Measurements from ENCODE around the gene CPA4.
"Not testable (repeated sequence)": the region's sequence is repeated elsewhere in the genome, so short reads cannot be mapped to it uniquely, and the experiment has no call there.

Gene CPA4

DNA sequence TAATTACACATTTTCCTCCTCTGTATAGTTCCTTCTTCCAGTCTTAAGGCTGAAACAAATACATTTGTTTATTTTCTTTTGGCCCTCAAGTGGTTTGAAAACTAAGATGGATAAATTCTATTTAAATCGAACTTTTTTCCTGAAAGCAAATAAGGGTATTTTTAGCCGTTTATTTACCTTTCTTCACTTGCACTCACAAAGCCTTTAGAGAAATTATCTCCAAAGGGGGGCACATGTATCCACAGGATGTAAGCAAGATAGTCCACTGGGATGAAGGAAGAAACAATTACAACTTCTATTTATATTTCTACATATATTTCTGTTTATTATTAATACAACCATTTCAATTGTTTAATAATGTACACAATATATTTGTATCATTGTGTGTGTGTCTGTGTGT, 10.2 kb downstream of the CPA4 start:
- DNase-seq (ENCODE audit: low read depth in 2 of 2) = no peak

DNA sequence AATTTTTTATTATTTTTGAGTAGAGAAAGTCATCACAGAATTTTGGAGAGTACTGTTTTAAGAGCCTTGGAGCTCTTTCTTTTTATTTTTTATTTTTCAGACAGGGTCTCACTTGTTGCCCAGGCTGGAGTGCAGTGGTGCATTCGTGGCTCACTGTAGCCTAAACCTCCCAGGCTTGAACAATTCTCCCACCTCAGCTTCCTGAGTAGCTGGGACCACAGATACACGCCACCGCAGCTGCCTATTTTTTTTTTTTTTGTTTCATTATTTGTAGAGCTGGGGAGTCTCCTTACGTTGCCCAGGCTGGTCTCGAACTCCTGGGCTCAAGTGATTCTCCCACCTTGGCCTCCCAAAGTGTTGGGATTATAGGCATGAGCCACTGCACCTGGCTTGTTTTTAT, 10.6 kb downstream of the CPA4 start:
- DNase-seq (ENCODE audit: low read depth in 2 of 2) = no peak

DNA sequence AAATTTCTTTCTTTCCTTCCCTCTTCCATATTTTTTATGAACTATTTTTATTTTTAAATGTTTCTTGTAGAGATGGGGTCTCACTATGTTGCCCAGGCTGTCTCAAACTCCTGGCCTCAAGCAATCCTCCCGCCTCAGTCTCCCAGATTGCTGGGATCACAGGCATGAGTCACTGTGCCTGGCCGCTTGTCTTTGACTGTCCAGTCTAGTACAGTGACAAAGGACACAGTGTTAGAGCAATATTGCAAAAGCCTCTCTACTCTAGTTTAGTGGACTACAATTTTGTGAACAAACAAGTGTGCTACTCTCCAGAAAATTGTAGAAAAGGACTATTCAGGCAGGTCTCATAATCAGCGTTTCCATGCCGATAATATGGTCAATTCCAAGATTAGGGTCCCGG, 11.0 kb downstream of the CPA4 start:
- DNase-seq (ENCODE audit: low read depth in 2 of 2) = no peak

DNA sequence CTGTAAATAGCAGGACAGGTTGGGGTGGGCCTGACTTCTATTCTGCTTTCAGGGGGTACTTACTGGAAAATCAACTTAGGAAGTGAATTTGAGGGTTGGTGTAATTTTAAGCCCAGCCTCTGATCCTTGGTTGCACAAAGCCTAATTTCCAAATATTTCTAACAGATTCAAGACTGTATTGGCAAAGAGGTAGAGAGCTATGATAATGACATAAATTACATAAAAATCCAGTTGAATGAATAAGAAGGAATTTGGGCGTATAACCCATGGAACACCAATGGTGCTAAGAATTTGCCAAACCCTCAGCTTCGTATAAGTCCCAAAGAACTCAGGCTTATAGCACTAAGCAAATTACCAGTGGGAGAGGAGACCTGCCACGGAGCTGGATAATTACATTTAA, 11.9 kb downstream of the CPA4 start:
- DNase-seq (ENCODE audit: low read depth in 2 of 2) = no peak

DNA sequence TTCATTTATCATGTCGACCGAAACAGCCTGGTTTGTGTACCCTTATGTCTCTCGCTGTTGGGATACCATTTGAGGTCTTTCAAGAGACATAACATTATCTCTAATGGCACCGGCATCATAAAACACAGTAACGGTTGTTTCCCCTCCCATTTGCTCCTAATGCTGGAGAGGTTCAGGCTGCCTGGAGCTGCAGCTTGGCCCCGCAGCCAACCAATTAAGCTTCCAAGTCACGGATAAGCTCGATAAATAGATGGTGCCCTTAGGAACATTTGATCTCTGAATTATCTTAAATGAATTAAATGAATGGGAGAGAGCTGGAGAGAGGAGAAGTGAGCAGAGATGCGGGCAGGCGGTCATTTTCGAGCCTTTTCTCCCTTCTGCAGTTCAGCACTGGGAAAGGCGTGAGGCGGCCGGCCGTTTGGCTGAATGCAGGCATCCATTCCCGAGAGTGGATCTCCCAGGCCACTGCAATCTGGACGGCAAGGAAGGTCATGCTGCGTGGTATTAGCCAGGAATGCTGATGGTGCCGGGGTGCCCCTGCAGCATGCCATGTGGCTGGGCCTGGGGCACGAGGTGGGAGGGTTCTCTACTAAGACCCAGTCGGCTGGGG, 12.6 kb downstream of the CPA4 start:
- DNase-seq (ENCODE audit: low read depth in 2 of 2) = no peak

DNA sequence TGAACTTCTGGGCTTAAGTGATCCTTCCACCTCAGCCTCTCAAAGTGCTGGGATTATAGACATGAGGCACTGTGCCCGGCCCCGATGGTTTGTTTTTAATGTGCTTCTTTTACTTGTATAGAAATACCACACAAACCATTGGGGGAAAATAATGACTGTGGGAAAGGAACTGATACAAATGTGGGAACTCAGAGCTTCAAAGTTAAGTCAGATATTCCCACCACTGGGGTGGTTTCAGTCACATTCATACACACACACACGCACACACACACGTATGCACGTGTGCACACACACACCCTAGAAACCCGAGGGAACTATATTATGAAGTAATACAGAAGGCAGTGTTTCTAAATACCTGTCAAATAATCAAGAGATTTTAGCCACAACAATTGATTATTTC, 17.0 kb downstream of the CPA4 start:
- no peak for DNase-seq (ENCODE audit: low read depth in 2 of 2)

DNA sequence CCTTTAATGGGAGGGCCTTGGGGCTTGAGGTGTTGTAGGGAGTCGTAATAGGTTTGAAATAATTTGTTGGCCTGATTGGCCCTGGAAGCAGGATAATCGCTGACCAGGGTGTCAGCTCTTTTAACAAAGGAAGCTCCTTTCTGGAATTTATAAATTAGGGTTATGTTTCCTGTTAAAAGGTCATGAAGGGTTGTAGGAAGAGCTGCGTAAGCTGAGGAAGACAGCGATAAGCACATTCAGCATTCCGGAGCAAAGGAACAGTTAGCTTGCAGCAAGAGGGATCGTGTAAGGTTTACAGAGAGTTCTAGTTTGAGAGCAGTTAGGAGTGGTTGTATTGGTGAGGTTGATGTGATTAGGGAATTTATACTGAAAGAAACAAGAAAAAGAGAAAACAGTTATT, 21.3 kb downstream of the CPA4 start:
- no peak for DNase-seq (ENCODE audit: low read depth in 2 of 2)

DNA sequence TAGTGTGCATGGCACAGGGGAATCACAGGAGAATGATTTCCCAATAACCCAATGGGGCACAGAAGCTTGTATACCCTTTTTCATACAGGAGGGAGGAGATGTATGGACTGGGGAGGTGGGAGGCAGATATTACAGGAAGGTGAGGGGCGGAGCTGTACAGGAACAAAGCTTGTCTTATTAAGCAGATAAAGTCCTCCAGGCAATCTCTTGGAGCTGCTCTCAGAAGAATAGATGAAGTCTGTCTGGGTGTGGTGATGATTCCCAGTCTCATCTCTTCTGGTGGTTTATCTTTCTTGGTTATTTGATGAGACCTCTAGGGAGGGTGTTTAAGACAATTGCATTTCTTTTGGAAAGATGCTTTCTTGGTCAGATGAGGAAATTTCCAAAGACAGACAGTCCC, 26.6 kb downstream of the CPA4 start:
- no peak for DNase-seq (ENCODE audit: low read depth in 2 of 2)

DNA sequence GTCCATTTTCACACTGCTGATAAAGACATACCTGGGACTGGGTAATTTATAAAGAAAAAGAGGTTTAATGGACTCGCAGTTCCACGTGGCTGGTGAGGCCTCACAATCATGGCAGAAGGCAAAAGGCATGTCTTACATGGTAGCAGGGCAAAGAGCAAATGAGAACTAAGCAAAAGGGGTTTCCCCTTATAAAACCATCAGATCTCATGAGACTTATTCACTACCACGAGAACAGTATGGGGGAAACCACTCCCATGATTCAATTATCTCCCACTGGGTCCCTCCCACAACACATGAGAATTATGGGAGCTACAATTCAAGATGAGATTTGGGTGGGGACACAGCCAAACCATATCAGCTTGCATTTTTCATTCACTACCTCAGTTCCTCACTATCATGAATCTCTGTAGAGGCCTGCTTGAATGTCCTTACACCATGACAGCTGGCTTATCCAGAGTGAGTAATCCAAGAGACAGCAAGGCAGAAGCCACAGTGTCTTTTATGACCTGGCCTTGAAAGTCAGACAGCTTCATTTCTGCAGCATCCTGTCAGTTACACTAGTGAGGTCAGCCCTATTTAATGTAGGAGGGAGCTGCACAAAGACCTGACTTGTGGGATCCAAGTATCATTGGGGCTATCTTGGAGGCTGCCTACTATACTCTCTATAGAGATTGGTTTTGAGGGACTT, 28.7 kb downstream of the CPA4 start:
- DNase-seq (ENCODE audit: low read depth in 2 of 2) = not testable (repeated sequence)

DNA sequence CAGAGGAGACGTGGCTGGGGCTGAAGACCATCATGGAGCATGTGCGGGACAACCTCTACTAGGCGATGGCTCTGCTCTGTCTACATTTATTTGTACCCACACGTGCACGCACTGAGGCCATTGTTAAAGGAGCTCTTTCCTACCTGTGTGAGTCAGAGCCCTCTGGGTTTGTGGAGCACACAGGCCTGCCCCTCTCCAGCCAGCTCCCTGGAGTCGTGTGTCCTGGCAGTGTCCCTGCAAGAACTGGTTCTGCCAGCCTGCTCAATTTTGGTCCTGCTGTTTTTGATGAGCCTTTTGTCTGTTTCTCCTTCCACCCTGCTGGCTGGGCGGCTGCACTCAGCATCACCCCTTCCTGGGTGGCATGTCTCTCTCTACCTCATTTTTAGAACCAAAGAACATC, 29.7 kb downstream of the CPA4 start:
- DNase-seq (ENCODE audit: low read depth in 2 of 2) = no peak

DNA sequence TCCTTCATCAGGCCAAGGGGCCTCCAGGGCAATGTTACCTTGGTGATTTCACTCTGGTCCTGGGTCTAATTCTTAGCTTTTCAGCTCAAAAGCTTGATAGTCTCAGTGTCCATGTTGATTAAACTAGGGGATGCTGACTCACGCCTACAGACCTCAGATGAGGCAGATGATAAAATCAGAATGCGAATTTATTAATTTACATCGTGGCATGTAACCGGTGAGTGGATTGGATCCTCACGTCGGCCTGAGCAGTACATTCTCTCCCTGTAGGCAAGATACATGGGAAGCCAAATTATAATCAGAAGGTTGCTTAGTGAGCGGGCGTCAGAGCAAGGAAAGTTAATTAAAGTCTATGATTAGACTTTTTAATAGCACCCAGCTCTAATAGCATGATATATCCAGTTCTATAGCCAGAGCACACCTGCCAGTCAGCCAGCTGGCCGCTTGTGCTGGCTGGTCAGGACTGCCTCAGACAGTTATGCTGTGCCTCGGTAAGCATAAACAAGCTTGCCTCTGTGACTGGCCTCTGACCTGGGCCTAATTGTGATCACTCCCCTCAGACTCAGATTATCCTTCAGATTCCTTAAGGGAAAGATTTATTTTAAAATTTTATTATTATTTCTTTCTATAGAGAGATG, 31.5 kb downstream of the CPA4 start:
- no peak for DNase-seq (ENCODE audit: low read depth in 2 of 2)

DNA sequence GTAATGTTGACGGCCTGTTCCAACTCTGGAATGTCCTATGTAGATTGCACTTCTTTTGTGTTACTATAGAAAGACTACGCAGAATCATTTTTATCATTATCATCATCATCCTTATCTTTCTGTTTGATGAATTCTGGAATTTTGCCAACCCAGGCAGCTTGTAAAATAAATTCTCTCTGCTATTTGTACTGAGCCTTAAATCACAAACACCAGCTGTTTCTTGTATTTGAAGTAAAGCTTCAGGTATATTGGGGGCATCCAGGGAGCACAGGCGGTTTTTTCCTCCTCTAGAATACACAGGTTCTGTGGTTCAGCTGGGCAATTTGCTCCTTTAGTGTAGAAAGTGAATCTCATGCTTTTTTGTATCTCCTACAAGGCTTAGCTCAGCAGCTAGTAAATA, 36.7 kb downstream of the CPA4 start:
- DNase-seq (ENCODE audit: low read depth in 2 of 2) = no peak

DNA sequence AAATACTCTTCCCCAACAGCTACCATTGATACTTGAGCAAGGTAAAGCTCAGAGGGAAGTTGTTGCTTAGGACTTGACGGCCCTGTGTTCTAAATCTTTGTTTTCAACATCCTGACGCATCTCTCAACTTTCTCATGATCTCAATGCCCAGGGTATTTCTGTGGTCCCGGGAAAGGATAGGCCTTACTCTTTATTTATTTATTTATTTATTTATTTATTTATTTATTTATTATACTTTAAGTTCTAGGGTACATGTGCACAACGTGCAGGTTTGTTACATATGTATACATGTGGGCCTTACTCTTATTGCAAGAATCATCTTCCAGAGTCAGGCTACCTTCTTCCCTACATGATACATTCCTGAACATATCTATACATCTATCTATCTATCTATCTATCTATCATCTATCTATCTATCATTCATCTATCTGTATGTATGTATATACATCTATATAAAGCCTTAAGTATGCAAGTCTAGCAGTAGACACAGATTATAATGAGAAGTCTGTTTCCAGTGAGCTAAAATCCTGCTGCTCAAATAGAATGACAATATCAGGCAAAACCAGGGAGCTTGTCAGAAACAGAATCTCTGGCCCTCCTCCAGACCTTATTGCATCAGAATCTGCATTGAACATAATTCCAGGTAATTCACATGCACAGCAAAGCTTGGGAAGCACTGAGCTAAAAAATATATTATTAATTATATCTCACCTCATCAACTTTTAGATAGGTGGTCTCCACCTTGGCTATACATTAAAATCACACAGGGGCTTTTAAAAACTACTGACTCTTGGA, 39.5 kb downstream of the CPA4 start:
- DNase-seq (ENCODE audit: low read depth in 2 of 2) = no peak

DNA sequence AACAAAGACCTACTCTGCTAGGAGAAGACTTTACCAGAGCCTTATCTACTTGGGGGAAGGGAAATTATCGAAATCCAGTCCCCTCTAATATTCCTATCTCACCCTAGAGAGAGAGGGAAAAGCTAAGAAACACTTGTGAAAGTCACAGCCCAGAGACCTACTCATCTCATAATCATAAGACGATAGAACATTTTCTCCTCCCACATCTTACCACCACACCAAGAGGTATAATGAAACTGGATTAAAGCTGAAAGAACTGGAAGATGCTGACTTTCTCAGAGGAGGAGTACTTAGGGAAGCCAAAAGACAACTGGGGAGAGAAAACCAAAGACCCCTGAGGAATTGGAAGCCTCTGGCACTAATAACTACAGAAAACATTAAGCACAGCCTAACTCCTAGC, 40.9 kb downstream of the CPA4 start:
- DNase-seq (ENCODE audit: low read depth in 2 of 2) = no peak

DNA sequence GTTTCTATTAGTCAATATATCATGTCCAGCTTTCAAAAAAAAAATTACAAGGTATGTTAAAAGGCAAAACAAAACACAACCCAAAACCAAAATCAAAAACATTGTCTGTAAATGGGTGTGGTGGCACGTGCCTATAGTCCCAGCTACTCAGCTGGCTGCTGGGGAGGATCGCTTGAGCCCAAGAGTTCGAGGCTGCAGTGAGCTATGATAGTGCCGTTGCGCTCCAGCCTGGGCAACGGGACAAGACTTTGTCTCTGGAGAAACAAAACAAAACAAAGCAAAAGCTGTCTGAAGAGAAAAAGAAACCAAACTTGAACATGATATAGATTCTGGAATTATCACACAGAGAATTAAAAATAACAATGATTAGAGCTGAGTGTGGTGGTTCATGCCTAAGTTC, 41.3 kb downstream of the CPA4 start:
- DNase-seq (ENCODE audit: low read depth in 2 of 2) = no peak

DNA sequence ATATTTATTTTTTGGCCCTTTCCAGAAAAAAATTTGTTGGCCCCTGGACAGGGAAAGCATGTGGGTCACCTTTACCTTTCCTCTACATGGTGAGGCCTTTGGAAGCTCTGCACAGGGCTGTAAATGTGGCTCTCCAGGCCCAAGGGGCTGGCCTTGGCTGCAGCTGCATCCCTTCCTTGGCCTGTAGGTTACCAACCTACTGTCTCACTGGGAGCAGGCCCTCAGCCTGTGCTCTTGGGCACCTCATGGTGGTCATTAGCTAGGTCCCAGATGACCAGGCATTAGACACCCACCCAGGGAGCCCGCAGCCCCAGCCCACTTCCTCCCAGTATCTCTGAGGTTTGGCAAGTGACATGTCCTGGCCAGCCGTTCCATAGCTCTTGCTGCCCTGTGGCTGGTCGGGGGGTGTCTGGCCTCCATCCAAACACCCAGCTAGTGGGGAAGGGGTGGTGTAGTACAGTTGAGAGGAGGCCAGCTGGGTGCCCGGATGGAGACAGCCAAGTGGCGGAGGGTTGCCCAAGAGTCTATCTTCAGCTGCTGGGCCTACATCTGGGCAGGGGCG, 44.5 kb downstream of the CPA4 start:
- no peak for DNase-seq (ENCODE audit: low read depth in 2 of 2)

DNA sequence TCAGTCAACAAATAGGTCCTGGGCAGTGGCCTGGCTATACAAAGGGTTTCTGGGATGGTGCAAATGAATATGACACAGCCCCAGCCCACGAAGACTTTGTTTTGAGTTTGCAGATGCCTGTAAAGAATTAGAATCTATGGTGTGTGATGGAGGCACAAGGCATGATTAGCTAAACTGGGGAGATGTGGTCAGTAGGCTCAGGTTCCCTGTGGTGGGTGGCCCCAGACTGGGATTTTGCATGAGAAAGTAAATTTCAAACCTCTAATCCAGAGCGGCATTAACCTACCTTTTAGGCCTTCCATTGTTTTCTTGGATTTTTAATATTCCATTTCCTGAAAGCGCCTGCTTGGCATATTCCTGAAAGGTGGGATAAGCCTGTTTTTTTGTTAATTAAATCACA, 45.3 kb downstream of the CPA4 start:
- no peak for DNase-seq (ENCODE audit: low read depth in 2 of 2)

DNA sequence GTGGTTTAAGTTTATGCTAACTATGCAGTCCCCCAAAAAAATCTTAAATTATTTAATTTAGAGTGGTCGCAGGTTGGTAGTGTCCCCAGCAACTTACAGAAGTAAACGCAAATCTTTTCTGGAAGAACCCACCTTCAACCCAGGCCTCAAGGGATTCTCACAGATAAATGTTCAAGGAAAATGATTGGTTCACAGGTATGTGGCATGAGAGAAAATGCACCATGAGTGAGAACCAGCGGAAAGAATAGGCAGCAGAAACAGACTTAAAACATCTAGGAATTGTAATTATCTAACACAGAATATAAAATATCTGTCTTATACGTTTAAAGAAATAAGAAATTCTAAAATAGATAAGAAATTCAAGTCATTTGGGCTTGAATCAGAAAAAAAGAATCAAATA, 48.9 kb downstream of the CPA4 start:
- no peak for DNase-seq (ENCODE audit: low read depth in 2 of 2)

DNA sequence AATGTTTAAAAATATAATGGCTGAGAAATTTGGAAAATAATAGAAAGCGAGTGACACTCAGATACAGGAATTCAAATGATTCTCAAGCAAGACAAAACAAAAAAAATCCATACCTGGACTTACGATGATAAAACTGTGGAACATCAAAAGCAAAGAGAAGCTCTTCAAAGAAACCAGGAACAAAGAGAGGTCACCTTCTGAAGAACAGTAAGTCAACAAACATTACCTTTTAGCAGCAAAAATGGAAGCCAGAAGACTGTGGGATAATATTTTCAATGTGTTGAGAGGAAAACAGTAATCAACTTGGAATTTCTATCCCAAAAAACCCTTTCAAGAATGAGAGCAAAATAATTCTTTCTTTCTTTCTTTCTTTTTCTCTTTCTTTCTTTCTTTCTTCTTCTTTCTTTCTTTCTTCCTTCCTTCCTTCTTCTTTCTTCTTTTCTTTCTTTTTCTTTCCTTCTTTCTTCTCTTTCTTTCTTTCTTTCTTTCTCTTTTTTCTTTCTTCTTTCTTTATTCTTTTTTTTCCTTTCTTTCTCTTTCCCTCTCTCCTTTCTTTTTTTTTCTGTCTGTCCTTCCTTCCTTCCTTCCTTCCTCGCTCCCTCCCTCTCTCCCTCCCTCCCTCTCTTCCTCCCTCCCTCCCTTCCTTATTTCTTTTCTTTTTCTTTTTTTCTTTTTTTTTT, 49.9 kb downstream of the CPA4 start:
- no peak for DNase-seq (ENCODE audit: low read depth in 2 of 2)

DNA sequence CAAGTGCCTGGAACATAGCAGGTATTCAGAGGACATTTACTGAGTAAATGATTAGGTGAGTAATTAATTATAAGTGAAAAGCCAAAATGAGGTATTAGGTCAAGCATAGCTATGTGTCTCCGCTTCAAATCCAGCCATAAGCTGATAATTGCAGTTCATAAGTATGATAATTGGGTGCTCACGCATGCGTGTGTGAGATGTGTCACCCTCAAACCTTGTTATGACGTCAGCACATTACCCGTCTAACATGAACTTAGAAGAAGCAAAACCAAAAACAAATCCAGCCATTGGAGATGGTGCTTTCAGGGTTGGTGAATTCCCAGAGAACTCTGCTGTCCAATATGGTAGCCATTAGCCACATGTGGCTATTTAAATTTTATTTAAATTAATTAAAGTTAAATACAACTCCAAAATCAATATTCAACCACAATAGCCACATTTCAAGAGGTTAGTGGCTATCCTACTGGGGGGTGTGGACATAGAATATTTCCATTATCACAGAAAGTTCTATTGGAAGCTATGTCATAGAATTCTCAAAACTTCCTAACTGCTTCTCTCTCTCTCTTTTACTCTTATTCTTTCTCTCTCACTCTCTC, 51.4 kb downstream of the CPA4 start, which contains the start of gene CPA5:
Gene CPA5 (plus strand): TSS at position 546 of the 596 bp plus-strand sequence. CDS start 1,670 bp downstream, outside the sequence.
- DNase-seq (ENCODE audit: low read depth in 2 of 2) = no peak

DNA sequence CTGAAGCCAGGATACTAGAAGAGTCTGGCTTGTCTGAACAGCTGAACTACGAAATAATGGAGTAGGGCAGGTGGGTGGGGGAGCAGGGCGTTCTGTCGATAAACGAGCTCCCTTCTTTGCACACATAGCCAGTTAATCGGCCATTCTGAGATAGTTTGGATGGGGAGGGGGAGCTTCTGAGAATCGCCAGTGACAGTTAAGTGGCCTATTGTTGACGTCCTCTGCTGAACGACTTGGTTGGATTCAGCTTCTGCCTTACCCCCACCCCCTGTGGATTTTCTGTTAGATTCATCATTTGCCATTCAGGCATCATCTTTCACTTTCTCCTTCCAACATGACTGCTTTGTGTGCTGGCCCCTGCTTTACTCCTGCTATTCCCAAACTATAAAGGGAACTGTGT, 52.2 kb downstream of the CPA4 start:
- DNase-seq (ENCODE audit: low read depth in 2 of 2) = no peak
